Vagina (tissue), 2 donors: ENCODE measurements around the gene WWOX. TPM values are rescaled to one million over a fixed set of nuclear protein-coding genes. Genes with fewer than 3 reads are reported as not detected.

Source experiments
- DNase-seq, 2 donors: peaks; one replicate each; pipeline ENCODE4 v3.0.0-alpha.2; 2017; ENCODE audit errors: extremely low spot score in 2 of 2
- H3K27ac ChIP-seq: fragments of 200-600 bp; sonication (generic); one replicate; pipeline ENCODE4 v1.5.1; 2019
- H3K27me3 ChIP-seq: fragments of 200-600 bp; sonication (generic); one replicate; pipeline ENCODE4 v1.5.1; 2019
- H3K36me3 ChIP-seq, 2 donors: fragments of 200-600 bp; sonication (generic); one replicate each; pipeline ENCODE4 v1.5.1; 2017 to 2019
- H3K4me1 ChIP-seq: fragments of 200-600 bp; sonication (generic); one replicate; pipeline ENCODE4 v1.5.1; 2019
- H3K4me3 ChIP-seq, 2 donors: fragments of 200-600 bp; sonication (generic); 1 replicate in 1 of 2; 2 replicates in 1 of 2; pipeline ENCODE4 v1.5.1; 2016 to 2019
- H3K9me3 ChIP-seq: fragments of 200-600 bp; sonication (generic); one replicate; pipeline ENCODE4 v1.5.1; 2019
- CTCF ChIP-seq, 3 experiments: fragments of 450-650 bp in 2 of 3; fragments of 200-600 bp in 1 of 3; sonication (generic) in 1 of 3; IDR thresholded peaks; one replicate each; pipeline ENCODE4 v1.5.1; 2017 to 2019; ENCODE audit warnings: antibody characterized with exemption in 3 of 3, mild to moderate bottlenecking in 2 of 3, moderate library complexity in 2 of 3
- POLR2A ChIP-seq, 2 donors: fragments of 450-650 bp; IDR thresholded peaks; one replicate each; pipeline ENCODE4 v1.6.1; 2017; ENCODE audit warnings: antibody characterized with exemption in 2 of 2, mild to moderate bottlenecking in 2 of 2, moderate library complexity in 2 of 2
- POLR2AphosphoS5 ChIP-seq, 2 donors: sonication (generic); formaldehyde crosslinking; IDR thresholded peaks; one replicate each; pipeline ENCODE4 v1.9.0; 2017; ENCODE audit warnings: antibody characterized with exemption in 2 of 2, mild to moderate bottlenecking in 2 of 2, low read depth in 1 of 2; ENCODE audit not compliant: insufficient read depth in 1 of 2
- intact Hi-C: fragments of 100-400 bp; cut with DNase I; formaldehyde crosslinking; loops from one replicate; pipeline ENCODE4 v1.15.1; 2023
- total RNA-seq: library from RNA; depleted of rRNA; stranded (reverse); fragments of >200 nt; gene quantifications from one replicate; pipeline ENCODE4 v1.2.3, GENCODE V29; 2016

The WWOX gene
- total RNA-seq, 1 donor from 2014 or later = 33.1 TPM

GRCh38 chr16:78294538-78295225 lies 195.2 kb downstream of the WWOX start:
- no peak overlapping the region for H3K4me3 ChIP-seq
- H3K36me3 ChIP-seq = no peaks in the 10 kb centered on the region
- H3K9me3 ChIP-seq = no peaks in the 10 kb centered on the region
- intact Hi-C loops = no loop called here
- peaks cover 24% of the 10 kb centered on the region for H3K4me1 ChIP-seq
- H3K27ac ChIP-seq = no peak overlapping the region
- no peaks in the 10 kb centered on the region for H3K27me3 ChIP-seq
- no peak for DNase-seq
- no peak for TF ChIP-seq POLR2A (IDR thresholded peaks at IDR 0.05)
- no peak for TF ChIP-seq CTCF (IDR thresholded peaks at IDR 0.05)
- TF ChIP-seq POLR2AphosphoS5 (IDR thresholded peaks at IDR 0.05; ENCODE audit: insufficient read depth in 1 of 2, low read depth in 1 of 2) = no peak

- Histone ChIP-seq H3K4me3 (no peak overlapping the region), H3K4me1 (peaks cover 11% of the 10 kb centered on the region), H3K27ac (no peak overlapping the region), H3K36me3 (no peaks in the 10 kb centered on the region), H3K9me3 (no peaks in the 10 kb centered on the region), H3K27me3 (no peaks in the 10 kb centered on the region)
- TF ChIP-seq POLR2A (IDR thresholded peaks at IDR 0.05) = no peak
- TF ChIP-seq POLR2AphosphoS5 (IDR thresholded peaks at IDR 0.05; ENCODE audit: insufficient read depth in 1 of 2, low read depth in 1 of 2) = no peak
- TF ChIP-seq CTCF (IDR thresholded peaks at IDR 0.05) = no peak
- DNase-seq = no peak
- intact Hi-C loops = no loop called here
These were observed 197.7 kb downstream of the WWOX start for GRCh38 chr16:78297066-78297666.

GRCh38 chr16:78298986-78299385 lies 199.5 kb downstream of the WWOX start:
- TF ChIP-seq POLR2A (IDR thresholded peaks at IDR 0.05) = no peak
- no peak for TF ChIP-seq POLR2AphosphoS5 (IDR thresholded peaks at IDR 0.05; ENCODE audit: insufficient read depth in 1 of 2, low read depth in 1 of 2)
- TF ChIP-seq CTCF (IDR thresholded peaks at IDR 0.05) = no peak

GRCh38 chr16:78300469-78300868 lies 201.0 kb downstream of the WWOX start:
- DNase-seq = no peak

More at GRCh38 chr16:78298986-78299385, 199.5 kb downstream of the WWOX start:
- DNase-seq = no peak
- Histone ChIP-seq H3K27ac (no peak overlapping the region), H3K4me3 (no peak overlapping the region), H3K27me3 (no peaks in the 10 kb centered on the region), H3K36me3 (no peaks in the 10 kb centered on the region), H3K4me1 (no peaks in the 10 kb centered on the region), H3K9me3 (no peaks in the 10 kb centered on the region)
- intact Hi-C loops = no loop called here

More at GRCh38 chr16:78300469-78300868, 201.0 kb downstream of the WWOX start:
- H3K36me3 ChIP-seq = no peaks in the 10 kb centered on the region
- no peak for TF ChIP-seq POLR2A (IDR thresholded peaks at IDR 0.05)
- no peak for TF ChIP-seq CTCF (IDR thresholded peaks at IDR 0.05)
- no peak for TF ChIP-seq POLR2AphosphoS5 (IDR thresholded peaks at IDR 0.05; ENCODE audit: insufficient read depth in 1 of 2, low read depth in 1 of 2)
- H3K27me3 ChIP-seq = no peaks in the 10 kb centered on the region
- intact Hi-C loops = no loop called here
- no peak overlapping the region for H3K4me3 ChIP-seq
- H3K4me1 ChIP-seq = no peaks in the 10 kb centered on the region
- no peak overlapping the region for H3K27ac ChIP-seq
- H3K9me3 ChIP-seq = no peaks in the 10 kb centered on the region
